Head of caudate nucleus (tissue), 42 donors: ENCODE results near the gene DDIT4.
"Not testable (repeated sequence)": the region's sequence is repeated elsewhere in the genome, so short reads cannot be mapped to it uniquely, and the experiment has no call there.

Experiments
- DNase-seq, 42 donors: peaks; one replicate each; pipeline versions ENCODE4 v3.0.0 to v3.0.0-alpha.2; 2020 to 2021; ENCODE audit warnings: mixed read lengths in 7 of 42
- intact Hi-C: fragments of 100-400 bp; cut with DNase I; formaldehyde crosslinking; loops from one replicate; pipeline ENCODE4 v1.15.0; 2022

Gene DDIT4

GRCh38 chr10:72263613-72264241 lies 10.0 kb upstream of the DDIT4 start:
- intact Hi-C loops = no loop called here
- DNase-seq = no peak

GRCh38 chr10:72264536-72264935 lies 9.2 kb upstream of the DDIT4 start:
- DNase-seq = no peak
- intact Hi-C loops = no loop called here

DNA sequence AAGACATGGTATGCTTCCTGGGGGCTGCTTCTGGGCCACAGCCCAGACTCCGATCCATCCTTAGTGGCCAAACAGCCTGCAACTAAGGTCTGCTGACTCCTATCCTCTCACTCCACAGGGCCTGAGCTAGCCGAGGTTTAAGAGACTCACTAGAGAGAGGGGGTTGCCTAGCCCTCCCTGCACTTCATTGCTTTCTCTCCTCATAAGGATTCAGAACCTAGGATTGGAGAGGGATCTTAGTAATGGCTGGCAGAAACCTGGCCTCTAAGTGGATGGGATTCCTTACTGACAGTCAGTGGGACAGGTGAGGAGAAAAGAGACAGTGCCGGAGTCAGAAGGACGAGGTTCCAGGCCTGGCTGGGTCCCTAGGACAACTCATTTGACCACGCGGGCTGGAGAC lies 8.2 kb upstream of the DDIT4 start:
- intact Hi-C loops = no loop called here
- DNase-seq = no peak

- no peak for DNase-seq
- intact Hi-C loops = no loop called here
Measured at GRCh38 chr10:72265990-72266865, 7.5 kb upstream of the DDIT4 start.

DNA sequence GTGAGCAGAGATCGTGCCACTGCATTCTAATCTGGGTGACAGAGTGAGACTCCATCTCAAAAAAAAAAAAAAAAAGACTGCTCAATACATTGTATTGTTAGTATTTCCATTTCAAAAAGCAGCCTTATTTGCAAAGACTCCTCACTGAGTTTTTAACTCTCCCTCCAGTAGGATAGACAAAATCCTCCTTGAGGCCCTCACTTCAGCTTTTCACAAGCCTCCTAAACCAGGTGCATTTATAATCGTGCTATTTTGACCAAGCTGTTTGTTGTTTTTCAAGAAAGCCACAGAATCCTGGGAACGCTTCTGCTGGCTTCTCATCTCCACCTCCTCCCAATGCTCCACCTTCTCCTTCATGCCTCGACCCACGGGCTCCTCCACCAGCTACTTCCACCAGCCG lies 6.3 kb upstream of the DDIT4 start:
- intact Hi-C loops = no loop called here
- DNase-seq = no peak

GRCh38 chr10:72267819-72268399 lies 5.8 kb upstream of the DDIT4 start:
- DNase-seq = no peak

DNA sequence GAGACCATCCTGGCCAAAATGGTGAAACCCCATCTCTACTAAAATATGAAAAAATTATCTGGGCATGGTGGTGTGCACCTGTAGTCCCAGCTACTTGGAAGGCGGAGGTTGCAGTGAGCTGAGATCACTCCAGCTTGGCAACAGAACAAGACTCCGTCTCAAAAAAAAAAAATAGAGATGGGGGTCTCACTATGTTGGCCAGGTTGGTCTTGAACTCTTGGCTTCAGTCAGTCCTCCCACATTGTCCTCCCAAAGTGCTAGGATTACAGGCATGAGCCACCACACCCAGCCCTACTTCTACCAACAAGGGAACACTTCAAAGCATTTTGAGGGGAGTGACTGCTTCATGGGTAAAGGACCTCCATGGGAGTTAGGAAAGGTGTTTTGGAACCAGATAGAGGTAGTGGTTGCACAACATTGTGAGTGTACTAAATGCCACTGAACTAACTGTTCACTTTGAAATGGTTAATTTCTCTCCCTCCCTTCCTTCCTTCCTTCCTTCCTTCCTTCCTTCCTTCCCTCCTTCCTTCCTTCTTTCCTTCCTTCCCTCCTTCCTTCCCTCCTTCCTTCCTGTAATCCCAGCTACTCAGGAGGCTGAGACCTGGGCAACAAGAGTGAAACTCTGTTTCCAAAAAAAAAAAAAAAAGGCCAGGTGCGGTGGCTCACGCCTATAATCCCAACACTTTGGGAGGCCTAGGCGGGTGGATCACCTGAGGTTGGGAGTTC lies 5.1 kb upstream of the DDIT4 start:
- DNase-seq, intact Hi-C loops: not testable (repeated sequence)

More at GRCh38 chr10:72267819-72268399, 5.8 kb upstream of the DDIT4 start:
- intact Hi-C loops = no loop called here

DNA sequence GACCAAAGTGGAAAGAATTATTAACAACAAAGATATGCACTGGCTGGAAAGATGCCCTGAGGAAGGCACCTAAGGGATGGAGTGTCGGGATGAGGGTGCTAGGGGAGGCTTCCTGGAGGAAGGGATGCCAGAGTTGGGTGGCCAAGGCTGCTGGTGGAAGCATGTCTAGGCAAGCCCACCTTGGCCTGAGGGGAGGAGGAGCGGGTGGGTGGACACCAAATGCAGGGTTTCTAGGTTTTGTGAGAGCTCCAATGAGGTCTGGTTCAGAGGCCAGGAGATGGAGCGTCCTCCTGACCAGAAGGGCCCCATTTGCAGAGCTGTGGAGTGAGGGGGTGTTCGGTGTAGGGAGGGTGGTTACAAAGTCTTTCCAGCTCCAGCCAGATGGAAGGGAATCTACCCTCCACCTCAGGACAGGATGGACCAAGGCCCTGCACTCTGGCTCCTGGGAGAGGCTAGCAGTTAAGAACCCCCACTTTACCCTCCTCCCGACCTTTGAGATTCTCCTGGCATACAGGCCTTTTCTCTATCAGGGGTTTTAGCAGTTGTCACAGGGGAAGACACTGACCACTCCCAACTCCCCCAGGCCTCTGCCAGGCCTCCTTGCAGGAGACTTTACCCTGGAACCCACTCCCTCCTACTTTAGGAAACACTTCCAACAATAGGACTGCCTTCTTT lies 3.0 kb upstream of the DDIT4 start:
- DNase-seq = no peak
- intact Hi-C loops = loop anchor here (10.0 kb wide), 1 partner anchor 56 kb away; the partner anchor contains the start of genes ANAPC16 and ASCC1

DNA sequence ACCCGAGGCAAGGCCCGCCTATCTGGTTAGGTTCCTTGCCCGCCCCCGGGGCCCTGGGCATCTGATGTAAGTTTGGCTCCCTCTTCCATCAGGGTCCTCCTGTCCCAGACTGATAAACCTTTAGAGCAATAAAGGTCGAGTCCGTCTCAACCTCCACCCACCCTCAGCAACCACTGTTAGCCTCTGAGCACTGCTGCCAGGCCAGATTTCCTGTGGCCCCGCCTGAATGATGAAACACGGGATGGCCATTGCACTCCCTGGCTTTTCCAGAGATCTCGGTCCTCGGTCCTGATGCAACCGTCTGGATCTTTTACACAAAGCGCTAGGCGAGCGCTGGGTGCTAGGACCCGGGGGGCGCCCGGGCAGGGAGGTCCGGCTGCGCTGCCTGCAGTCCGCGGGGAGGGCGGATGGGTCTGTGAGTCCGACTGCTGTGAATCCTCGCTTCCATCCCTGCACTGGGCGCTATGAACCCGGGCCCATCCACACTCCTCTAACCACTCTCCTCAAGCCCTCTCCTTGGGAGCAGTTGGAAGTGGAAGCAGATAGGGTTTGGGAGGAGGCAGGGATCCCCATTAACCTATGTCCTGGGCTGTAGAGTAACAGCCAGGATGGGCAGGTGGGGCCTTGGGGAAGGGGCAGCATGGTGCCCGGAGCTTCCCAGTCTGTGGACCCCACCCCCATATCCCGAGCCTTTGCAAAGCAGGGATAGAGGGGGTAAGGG lies 875 bp upstream of the DDIT4 start:
- peak; percentile 85 to 97 (median 93) for DNase-seq
- intact Hi-C loops = loop anchor here (10.0 kb wide), 1 partner anchor 58 kb away; the partner anchor contains the start of genes ANAPC16 and ASCC1

DNA sequence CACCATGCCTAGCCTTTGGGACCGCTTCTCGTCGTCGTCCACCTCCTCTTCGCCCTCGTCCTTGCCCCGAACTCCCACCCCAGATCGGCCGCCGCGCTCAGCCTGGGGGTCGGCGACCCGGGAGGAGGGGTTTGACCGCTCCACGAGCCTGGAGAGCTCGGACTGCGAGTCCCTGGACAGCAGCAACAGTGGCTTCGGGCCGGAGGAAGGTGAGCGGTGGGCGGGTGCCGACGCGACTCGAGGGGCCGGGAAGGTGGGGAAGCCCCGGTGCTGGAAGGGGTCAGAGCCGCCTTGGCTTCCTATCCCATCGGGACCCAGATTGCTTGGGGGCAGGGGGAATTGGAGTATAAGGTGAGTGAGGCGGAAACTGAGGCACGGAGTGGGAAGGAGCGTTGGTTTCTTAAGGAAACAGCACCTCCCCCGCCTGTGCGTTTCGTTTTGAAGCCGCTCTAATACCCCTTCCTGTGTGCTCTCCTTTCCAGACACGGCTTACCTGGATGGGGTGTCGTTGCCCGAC lies 547 bp downstream of the DDIT4 start:
- intact Hi-C loops = loop anchor here (10.0 kb wide), 1 partner anchor 59 kb away; the partner anchor contains the start of genes ANAPC16 and ASCC1
- DNase-seq = peak in 16 of 42 donors; percentile 28 to 64 (median 44)

DNA sequence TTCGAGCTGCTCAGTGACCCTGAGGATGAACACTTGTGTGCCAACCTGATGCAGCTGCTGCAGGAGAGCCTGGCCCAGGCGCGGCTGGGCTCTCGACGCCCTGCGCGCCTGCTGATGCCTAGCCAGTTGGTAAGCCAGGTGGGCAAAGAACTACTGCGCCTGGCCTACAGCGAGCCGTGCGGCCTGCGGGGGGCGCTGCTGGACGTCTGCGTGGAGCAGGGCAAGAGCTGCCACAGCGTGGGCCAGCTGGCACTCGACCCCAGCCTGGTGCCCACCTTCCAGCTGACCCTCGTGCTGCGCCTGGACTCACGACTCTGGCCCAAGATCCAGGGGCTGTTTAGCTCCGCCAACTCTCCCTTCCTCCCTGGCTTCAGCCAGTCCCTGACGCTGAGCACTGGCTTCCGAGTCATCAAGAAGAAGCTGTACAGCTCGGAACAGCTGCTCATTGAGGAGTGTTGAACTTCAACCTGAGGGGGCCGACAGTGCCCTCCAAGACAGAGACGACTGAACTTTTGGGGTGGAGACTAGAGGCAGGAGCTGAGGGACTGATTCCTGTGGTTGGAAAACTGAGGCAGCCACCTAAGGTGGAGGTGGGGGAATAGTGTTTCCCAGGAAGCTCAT lies 1.1 kb downstream of the DDIT4 start:
- intact Hi-C loops = loop anchor here (5.0 to 10.0 kb wide), 2 partner anchors 52 to 60 kb away; partner anchors contain the start of genes ANAPC16 and ASCC1
- peak in 41 of 42 donors; percentile 60 to 88 (median 80) for DNase-seq

- peak in 19 of 42 donors; percentile 22 to 66 (median 48) for DNase-seq
- intact Hi-C loops = loop anchor here (5.0 to 10.0 kb wide), 2 partner anchors 52 to 61 kb away; partner anchors contain the start of genes ANAPC16 and ASCC1
Measured at GRCh38 chr10:72275351-72276012, 1.8 kb downstream of the DDIT4 start.

GRCh38 chr10:72276013-72276387 lies 2.3 kb downstream of the DDIT4 start:
- peak in 6 of 42 donors; percentile 26 to 47 (median 38) for DNase-seq
- intact Hi-C loops = loop anchor here (5.0 to 10.0 kb wide), 2 partner anchors 51 to 61 kb away; partner anchors contain the start of genes ANAPC16 and ASCC1

DNA sequence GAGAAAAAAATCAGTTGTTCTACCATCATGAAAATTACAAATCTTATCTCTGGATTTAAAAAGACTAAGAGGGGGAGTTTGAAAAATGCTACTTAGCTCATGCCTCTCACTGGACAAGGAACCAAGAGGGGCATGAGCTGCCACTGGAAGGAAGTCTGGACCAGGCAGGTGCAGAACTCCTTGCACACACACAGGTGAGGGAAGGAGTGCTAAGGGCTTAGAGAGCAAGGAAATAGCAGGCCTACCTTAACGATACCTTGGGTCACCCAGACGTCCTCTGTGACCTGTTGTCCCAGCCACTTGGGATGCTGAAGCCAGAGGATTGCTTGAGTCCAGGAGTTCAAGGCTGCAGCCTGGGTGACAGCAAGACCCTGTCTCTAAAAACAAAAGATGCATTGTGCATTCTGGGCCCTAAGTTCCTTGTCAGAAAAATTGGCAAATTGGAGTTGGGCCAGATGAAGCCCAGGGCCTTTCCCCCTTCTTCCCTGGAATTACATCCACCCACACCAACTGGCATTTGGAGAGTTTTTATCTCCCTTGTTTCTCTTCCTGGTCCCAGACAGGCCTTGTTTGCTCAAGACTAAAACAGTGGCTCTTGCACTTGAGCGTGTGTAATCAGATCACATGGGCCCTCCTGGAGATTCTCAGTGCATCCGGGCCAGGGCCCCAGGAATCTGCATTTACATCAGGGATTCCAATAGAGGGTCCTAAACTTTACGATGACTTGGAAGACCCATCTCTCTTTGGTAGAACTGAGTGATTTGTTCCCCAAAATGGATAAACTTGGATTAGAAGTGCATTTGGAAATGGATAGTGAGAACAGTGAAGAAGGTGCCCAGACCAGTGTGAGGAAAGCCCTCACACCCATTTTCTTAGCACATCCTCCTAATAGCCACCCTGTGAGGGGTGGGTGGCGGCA lies 3.0 kb downstream of the DDIT4 start:
- intact Hi-C loops = loop anchor here (5.0 to 10.0 kb wide), 2 partner anchors 51 to 62 kb away; partner anchors contain the start of genes ANAPC16 and ASCC1
- DNase-seq = peak in 2 of 42 donors; percentile 17 to 43

- DNase-seq = no peak
- intact Hi-C loops = loop anchor here (5.0 to 10.0 kb wide), 2 partner anchors 50 to 63 kb away; partner anchors contain the start of genes ANAPC16 and ASCC1
Measured at GRCh38 chr10:72277340-72277995, 3.7 kb downstream of the DDIT4 start.
